H1 (cell line): ENCODE measurements around the gene HHAT. TPM values are rescaled to one million over a fixed set of nuclear protein-coding genes. Genes with fewer than 3 reads are reported as not detected.

Experiments
- CTCF ChIA-PET: fragments of 300-600 bp; sonication (Branson Sonifier 250); formaldehyde crosslinking; loops from one replicate; lab custom pipeline; 2021; ENCODE audit not compliant: partially characterized antibody; lab: Charles Lee
- POLR2A ChIA-PET: fragments of 300-600 bp; sonication (Branson Sonifier 250); formaldehyde crosslinking; loops from one replicate; lab custom pipeline; 2021; ENCODE audit warnings: inconsistent platforms; ENCODE audit not compliant: partially characterized antibody; lab: Charles Lee
- DNase-seq, 2 experiments: peaks; one replicate each; pipeline versions ENCODE4 v3.0.0 to v3.0.0-alpha.2; 2010 to 2022; ENCODE audit warnings: low spot score in 2 of 2, low read depth in 1 of 2, mixed read lengths in 1 of 2
- FAIRE-seq: peaks from 2 replicates; lab custom pipeline; 2011; peaks lifted over from hg19 to GRCh38; lab: Jason Lieb, UNC
- H2AFZ ChIP-seq: 2 replicates; pipeline ENCODE4 v1.8.1; 2012; ENCODE audit warnings: low read length, inconsistent platforms
- H2AK5ac ChIP-seq: 2 replicates; pipeline ENCODE4 v1.6.1; 2013; ENCODE audit warnings: low read depth, low read length
- H2BK120ac ChIP-seq: replicated peaks from 2 replicates; pipeline ENCODE3; 2013; ENCODE audit warnings: low read depth, low read length, inconsistent platforms
- H2BK12ac ChIP-seq: 2 replicates; pipeline ENCODE4 v1.6.1; 2013; ENCODE audit warnings: low read depth, low read length
- H2BK15ac ChIP-seq: 2 replicates; pipeline ENCODE4 v1.6.1; 2013; ENCODE audit warnings: low read length
- H2BK20ac ChIP-seq: 2 replicates; pipeline ENCODE4 v1.6.1; 2013; ENCODE audit warnings: low read length
- H2BK5ac ChIP-seq: 2 replicates; pipeline ENCODE4 v1.6.1; 2013; ENCODE audit warnings: low read depth, low read length
- H3K14ac ChIP-seq: 2 replicates; pipeline ENCODE4 v1.6.1; 2013; ENCODE audit warnings: inconsistent platforms; ENCODE audit not compliant: insufficient read length
- H3K18ac ChIP-seq: 2 replicates; pipeline ENCODE4 v1.6.1; 2013; ENCODE audit warnings: low read length; ENCODE audit errors: extremely low read depth
- H3K23ac ChIP-seq: 2 replicates; pipeline ENCODE4 v1.6.1; 2013; ENCODE audit warnings: inconsistent platforms; ENCODE audit not compliant: insufficient read length
- H3K23me2 ChIP-seq: 2 replicates; pipeline ENCODE4 v1.6.1; 2013; ENCODE audit warnings: low read depth, low read length
- H3K27ac ChIP-seq: 2 replicates; pipeline ENCODE4 v1.6.1; 2011; ENCODE audit warnings: low read depth, low read length, inconsistent platforms
- H3K27me3 ChIP-seq, 4 experiments: replicated peaks in 1 of 4; 1 replicate in 1 of 4; 2 replicates in 3 of 4; pipeline versions ENCODE4 v1.6.1 to v1.8.1; 2011 to 2013; ENCODE audit warnings: low read length in 3 of 4, mild to moderate bottlenecking in 3 of 4, inconsistent platforms in 2 of 4, mixed read lengths in 2 of 4, moderate library complexity in 1 of 4; ENCODE audit not compliant: control insufficient read depth in 3 of 4, insufficient read depth in 3 of 4; ENCODE audit errors: extremely low read depth in 1 of 4
- H3K36me3 ChIP-seq, 4 experiments: 2 replicates each; pipeline versions ENCODE4 v1.6.1 to v1.8.1; 2011 to 2013; ENCODE audit warnings: mild to moderate bottlenecking in 4 of 4, low read length in 3 of 4, moderate library complexity in 2 of 4, control low read depth in 1 of 4, inconsistent platforms in 1 of 4; ENCODE audit not compliant: insufficient read depth in 4 of 4, control insufficient read depth in 2 of 4
- H3K4ac ChIP-seq: replicated peaks from 2 replicates; pipeline ENCODE3; 2013; ENCODE audit warnings: low read length, low read depth, mixed read lengths, inconsistent platforms; ENCODE audit not compliant: insufficient read length
- H3K4me1 ChIP-seq, 4 experiments: replicated peaks in 1 of 4; 1 replicate in 1 of 4; 2 replicates in 3 of 4; pipeline versions ENCODE4 v1.6.1 to v1.8.1; 2011 to 2013; ENCODE audit warnings: low read length in 3 of 4, inconsistent platforms in 2 of 4, mixed read lengths in 1 of 4; ENCODE audit not compliant: insufficient read depth in 4 of 4, control insufficient read depth in 3 of 4
- H3K4me2 ChIP-seq, 2 experiments: 2 replicates each; pipeline versions ENCODE4 v1.6.1 to v1.8.1; 2011 to 2013; ENCODE audit warnings: low read depth in 2 of 2, low read length in 2 of 2, control low read depth in 1 of 2, inconsistent platforms in 1 of 2, mild to moderate bottlenecking in 1 of 2; ENCODE audit not compliant: insufficient read depth in 1 of 2
- H3K4me3 ChIP-seq, 4 experiments: fragments of 200-600, 300-600 bp in 1 of 4; sonication (generic), shearing (Covaris generic), sonication (Bioruptor Twin) in 1 of 4; 2 replicates each; pipeline versions ENCODE4 v1.5.1 to v1.8.1; 2011 to 2016; ENCODE audit warnings: low read length in 4 of 4, low read depth in 3 of 4, control low read depth in 2 of 4, inconsistent platforms in 2 of 4, mild to moderate bottlenecking in 2 of 4, mixed read lengths in 1 of 4, moderate library complexity in 1 of 4; ENCODE audit not compliant: insufficient read depth in 2 of 4; ENCODE audit errors: extremely low read depth in 1 of 4
- H3K56ac ChIP-seq: replicated peaks from 2 replicates; pipeline ENCODE3; 2013; ENCODE audit warnings: low read depth, mild to moderate bottlenecking, mixed read lengths, low read length, inconsistent platforms; ENCODE audit not compliant: insufficient read length
- H3K79me1 ChIP-seq: 2 replicates; pipeline ENCODE4 v1.6.1; 2013; ENCODE audit warnings: low read depth, low read length, control low read depth
- H3K79me2 ChIP-seq, 2 experiments: 2 replicates each; pipeline versions ENCODE4 v1.6.1 to v1.8.1; 2012 to 2013; ENCODE audit warnings: low read length in 2 of 2, mild to moderate bottlenecking in 2 of 2, inconsistent platforms in 1 of 2; ENCODE audit not compliant: insufficient read depth in 2 of 2, control insufficient read depth in 1 of 2
- H3K9ac ChIP-seq, 4 experiments: replicated peaks in 1 of 4; 1 replicate in 1 of 4; 2 replicates in 3 of 4; pipeline versions ENCODE4 v1.6.1 to v1.8.1; 2011 to 2013; ENCODE audit warnings: low read depth in 3 of 4, low read length in 3 of 4, control low read depth in 2 of 4, mild to moderate bottlenecking in 2 of 4, moderate library complexity in 2 of 4, inconsistent platforms in 1 of 4; ENCODE audit errors: extremely low read depth in 1 of 4
- H3K9me3 ChIP-seq, 2 experiments: 2 replicates each; pipeline versions ENCODE4 v1.6.1 to v1.8.1; 2012 to 2013; ENCODE audit warnings: mild to moderate bottlenecking in 2 of 2, moderate library complexity in 2 of 2, control low read depth in 1 of 2, inconsistent platforms in 1 of 2, low read depth in 1 of 2, low read length in 1 of 2, mixed read lengths in 1 of 2; ENCODE audit not compliant: insufficient read depth in 2 of 2
- H4K20me1 ChIP-seq, 2 experiments: replicated peaks in 1 of 2; 2 replicates each; pipeline versions ENCODE3 to v1.8.1; 2011 to 2013; ENCODE audit warnings: inconsistent platforms in 2 of 2, low read length in 2 of 2, mild to moderate bottlenecking in 1 of 2; ENCODE audit not compliant: insufficient read depth in 2 of 2, control insufficient read depth in 1 of 2
- H4K5ac ChIP-seq: 2 replicates; pipeline ENCODE4 v1.6.1; 2013; ENCODE audit warnings: low read length, low read depth, mixed read lengths, inconsistent platforms; ENCODE audit not compliant: insufficient read length
- H4K8ac ChIP-seq: 2 replicates; pipeline ENCODE4 v1.8.0; 2013; ENCODE audit warnings: mild to moderate bottlenecking, moderate library complexity, low read length, inconsistent platforms; ENCODE audit not compliant: insufficient read depth; ENCODE audit errors: extremely low read depth
- H4K91ac ChIP-seq: replicated peaks from 2 replicates; pipeline ENCODE3; 2013; ENCODE audit warnings: low read length, mixed read lengths, inconsistent platforms; ENCODE audit not compliant: insufficient read length
- CHD1 ChIP-seq: IDR thresholded peaks from 2 replicates; pipeline ENCODE4 v1.6.1; 2012; ENCODE audit warnings: low read depth, low read length, improper control_type of control experiment
- EGR1 ChIP-seq: IDR thresholded peaks from 2 replicates; pipeline ENCODE4 v1.6.1; 2011; ENCODE audit warnings: low read depth, low read length, borderline replicate concordance
- HDAC6 ChIP-seq: IDR thresholded peaks from one replicate; pipeline ENCODE4 v1.7.1; 2012; ENCODE audit warnings: low read depth, mild to moderate bottlenecking, inconsistent platforms, low read length, moderate library complexity
- MAFK ChIP-seq: IDR thresholded peaks from 2 replicates; pipeline ENCODE4 v1.6.1; 2012; ENCODE audit warnings: low read depth, mild to moderate bottlenecking, improper control_type of control experiment, low read length
- NANOG ChIP-seq: IDR thresholded peaks from 2 replicates; pipeline ENCODE4 v1.6.1; 2011; ENCODE audit warnings: low read length, low read depth, mild to moderate bottlenecking, inconsistent platforms; ENCODE audit not compliant: insufficient read depth, poor library complexity, severe bottlenecking
- POU5F1 ChIP-seq: IDR thresholded peaks from 2 replicates; pipeline ENCODE4 v1.6.1; 2011; ENCODE audit warnings: low read depth, mild to moderate bottlenecking, low read length, moderate library complexity
- SUZ12 ChIP-seq: fragments of 200-600 bp; sonication (generic); IDR thresholded peaks from 2 replicates; pipeline ENCODE4 v1.6.1; 2012; ENCODE audit warnings: mild to moderate bottlenecking, inconsistent platforms, low read length, moderate library complexity, mixed read lengths
- WGBS, 2 experiments: shearing (Covaris generic) in 1 of 2; methylation state at CpG; one replicate each; pipeline versions ENCODE4 v1.1.6 to v1.1.7; 2013 to 2015; ENCODE audit warnings: low lambda C conversion rate in 2 of 2, mixed read lengths in 2 of 2, inconsistent platforms in 1 of 2, low coverage in 1 of 2, missing lambda C conversion rate in 1 of 2; ENCODE audit not compliant: insufficient replicate concordance in 2 of 2, insufficient coverage in 1 of 2, insufficient read length in 1 of 2; ENCODE audit errors: extremely low coverage in 1 of 2, missing lambda C conversion rate in 1 of 2; 5-methylcytosine and 5-hydroxymethylcytosine counted together
- polyA plus RNA-seq, 7 experiments: library from polyadenylated mRNA; depleted of rRNA in 3 of 7; stranded (reverse) in 5 of 7; unstranded in 2 of 7; fragments of >200 nt in 5 of 7; fragments of 200-250 nt in 2 of 7; gene quantifications; 1 replicate in 5 of 7; 2 replicates in 1 of 7; 4 replicates in 1 of 7; pipeline versions ENCODE4 v1.2.1 to v1.2.3, GENCODE V29; 2011 to 2013; ENCODE audit warnings: missing spikeins in 2 of 7, mixed read lengths in 2 of 7
- total RNA-seq: library from RNA; stranded (reverse); fragmentation: NEBNext Ultra II Directional; extraction: Animal tissue kit (Norgen Biotek cat#: 25700); gene quantifications from 2 replicates; pipeline ENCODE4 v1.2.1, GENCODE V29; 2021
- TF ChIP-seq, protein P1 (sequence below): IDR thresholded peaks from 2 replicates; pipeline ENCODE4 v1.6.1; 2012; ENCODE audit warnings: inconsistent platforms
- TF ChIP-seq, protein P2 (sequence below): IDR thresholded peaks from 2 replicates; pipeline ENCODE4 v1.6.1; 2011; ENCODE audit warnings: low read depth, mild to moderate bottlenecking, low read length; ENCODE audit not compliant: insufficient read depth

The HHAT gene
- total and polyA plus RNA-seq, 2 of the 8 experiments (the other 6 are each of a cell fraction or from before 2014, with no cell fraction given): 0.15 to 0.51 TPM

DNA sequence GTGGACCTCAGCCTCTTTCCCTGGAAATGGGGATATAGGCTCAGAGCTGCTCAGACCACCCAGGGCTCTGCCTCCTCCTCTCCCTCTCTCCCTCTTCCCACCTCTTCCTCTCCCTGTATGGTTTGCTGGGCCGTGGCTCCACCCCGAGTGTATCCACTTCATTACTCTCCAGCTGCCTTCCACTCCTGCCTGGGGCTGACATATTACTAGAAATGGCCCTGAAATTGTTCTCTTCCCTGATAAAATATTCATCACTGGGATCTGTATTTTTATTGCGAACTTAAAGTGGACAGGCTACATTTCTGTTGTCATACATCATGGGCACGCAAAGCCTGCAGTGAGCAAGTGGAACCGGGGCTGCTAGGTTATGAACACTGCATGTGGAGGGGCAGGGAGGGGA, 225.0 kb downstream of the HHAT start:
- no peaks in the 10 kb centered on the region; the same call in 1 of the 2 replicates for H3K23me2 ChIP-seq
- no peak overlapping the region for H4K5ac ChIP-seq
- FAIRE-seq: no peak

More for the DNA sequence above, 225.0 kb downstream of the HHAT start:
- H3K23ac ChIP-seq: no peak overlapping the region
- H2BK20ac ChIP-seq: no peak overlapping the region
- no peak overlapping the region for H2BK12ac ChIP-seq
- no peaks in the 10 kb centered on the region for H3K27me3 ChIP-seq
- no peak overlapping the region for H3K9ac ChIP-seq
- DNase-seq: no peak
- H2BK5ac ChIP-seq: no peak overlapping the region
- no peak overlapping the region; the same call in 1 of the 2 replicates for H2AFZ ChIP-seq
- no peaks in the 10 kb centered on the region for H3K79me2 ChIP-seq
- H3K4me1 ChIP-seq: no peaks in the 10 kb centered on the region
- no peak overlapping the region for H3K4me3 ChIP-seq
- TF ChIP-seq POU5F1 (no peak), MAFK (no peak), CHD1 (no peak), SUZ12 (no peak), HDAC6 (no peak), NANOG (no peak), EGR1 (no peak)
- TF ChIP-seq, protein P1, sequence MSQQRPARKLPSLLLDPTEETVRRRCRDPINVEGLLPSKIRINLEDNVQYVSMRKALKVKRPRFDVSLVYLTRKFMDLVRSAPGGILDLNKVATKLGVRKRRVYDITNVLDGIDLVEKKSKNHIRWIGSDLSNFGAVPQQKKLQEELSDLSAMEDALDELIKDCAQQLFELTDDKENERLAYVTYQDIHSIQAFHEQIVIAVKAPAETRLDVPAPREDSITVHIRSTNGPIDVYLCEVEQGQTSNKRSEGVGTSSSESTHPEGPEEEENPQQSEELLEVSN: no peak
- TF ChIP-seq, protein P2, sequence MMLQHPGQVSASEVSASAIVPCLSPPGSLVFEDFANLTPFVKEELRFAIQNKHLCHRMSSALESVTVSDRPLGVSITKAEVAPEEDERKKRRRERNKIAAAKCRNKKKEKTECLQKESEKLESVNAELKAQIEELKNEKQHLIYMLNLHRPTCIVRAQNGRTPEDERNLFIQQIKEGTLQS: no peak
- no peak overlapping the region for H3K56ac ChIP-seq
- no peak overlapping the region for H3K18ac ChIP-seq
- no peak overlapping the region for H4K91ac ChIP-seq
- ChIA-PET POLR2A (no interaction called here), CTCF (interaction anchor here (0.6 to 1.0 kb wide), 3 partner anchors 9 to 46 kb away, joined by 3 read pairs; no protein-coding TSS in a partner anchor)
- H4K8ac ChIP-seq: no peak overlapping the region
- H3K4me2 ChIP-seq: no peak overlapping the region
- no peak overlapping the region for H3K4ac ChIP-seq
- H3K9me3 ChIP-seq: no peaks in the 10 kb centered on the region
- H2BK15ac ChIP-seq: no peak overlapping the region
- H3K14ac ChIP-seq: no peak overlapping the region
- WGBS, 2 experiments: 75% methylated on average over 5 of the region's 5 CpGs; no CpG with 5 or more reads in 1 of the 2 experiments
- H3K27ac ChIP-seq: no peak overlapping the region
- H2AK5ac ChIP-seq: no peak overlapping the region
- no peaks in the 10 kb centered on the region for H4K20me1 ChIP-seq
- no peaks in the 10 kb centered on the region for H3K79me1 ChIP-seq
- H2BK120ac ChIP-seq: no peak overlapping the region
- no peaks in the 10 kb centered on the region for H3K36me3 ChIP-seq
